ENCODE results near the gene AFAP1L1.

GRCh38 chr5:149378241-149378820 lies 106.7 kb downstream of the AFAP1L1 start:
- TF ChIP-seq CTCF (conservative IDR thresholded peaks at IDR 0.05; ENCODE audit: low read depth, low read length): no peak
- no peak for TF ChIP-seq EZH2 (IDR thresholded peaks at IDR 0.05; ENCODE audit: low read length, unreplicated experiment)
